Measurements from ENCODE around the gene CLCNKB. TPM values are rescaled to one million over a fixed set of nuclear protein-coding genes. Genes with fewer than 3 reads are reported as not detected.

The CLCNKB gene
- total RNA-seq, 3 donors from 2014 or later (not counting 1 experiment from before 2014, with no cell fraction given): not detected

DNA sequence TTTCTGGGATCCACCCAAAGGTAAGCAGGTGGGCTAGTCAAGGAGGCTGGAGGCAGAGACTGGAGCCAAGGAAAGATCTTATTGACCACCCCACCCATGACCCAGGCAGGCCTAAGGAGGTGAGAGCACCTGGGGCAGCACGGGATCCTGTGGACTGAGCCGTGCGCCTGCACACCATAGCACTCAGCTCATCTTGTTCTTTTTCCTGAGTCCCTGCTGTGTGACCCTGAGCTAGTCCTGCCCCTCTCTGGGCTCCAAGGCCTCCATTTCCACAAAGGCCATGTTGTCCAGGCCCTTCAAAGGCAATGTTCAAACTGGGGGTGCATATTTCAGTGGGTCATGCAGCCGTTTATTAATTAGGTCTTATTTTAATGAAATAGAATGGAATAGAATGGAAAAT is 22.7 kb downstream of the CLCNKB start:
- H3K4me3 ChIP-seq (ENCODE audit: low read length): no peak overlapping the region
- Mint-ChIP-seq H3K4me1 (peaks cover 21 to 32% of the 10 kb centered on the region in 2 donors), H3K4me3 (no peak overlapping the region), H3K27me3 (ENCODE audit: low read depth in 2 of 2) (peaks cover 6 to 18% of the 10 kb centered on the region in 2 donors), H3K9me3 (no peaks in the 10 kb centered on the region), H3K36me3 (no peaks in the 10 kb centered on the region), H3K27ac (no peak overlapping the region)
- H3K9me3 ChIP-seq (ENCODE audit: control insufficient read depth, insufficient read depth, low read length): no peaks in the 10 kb centered on the region
- no peaks in the 10 kb centered on the region for H3K36me3 ChIP-seq (ENCODE audit: control insufficient read depth, insufficient read depth, low read length)
- DNase-seq (no peak), ATAC-seq (no peak)
- intact Hi-C loops (cut with micrococcal nuclease): no loop called here
- no peak overlapping the region for H3K27ac ChIP-seq (ENCODE audit: low read length)
- H3K4me1 ChIP-seq (ENCODE audit: control insufficient read depth, insufficient read depth, low read length): peaks cover 32% of the 10 kb centered on the region
- H3K27me3 ChIP-seq (ENCODE audit: control insufficient read depth, insufficient read depth, low read length): no peaks in the 10 kb centered on the region
- TF ChIP-seq, protein P1, sequence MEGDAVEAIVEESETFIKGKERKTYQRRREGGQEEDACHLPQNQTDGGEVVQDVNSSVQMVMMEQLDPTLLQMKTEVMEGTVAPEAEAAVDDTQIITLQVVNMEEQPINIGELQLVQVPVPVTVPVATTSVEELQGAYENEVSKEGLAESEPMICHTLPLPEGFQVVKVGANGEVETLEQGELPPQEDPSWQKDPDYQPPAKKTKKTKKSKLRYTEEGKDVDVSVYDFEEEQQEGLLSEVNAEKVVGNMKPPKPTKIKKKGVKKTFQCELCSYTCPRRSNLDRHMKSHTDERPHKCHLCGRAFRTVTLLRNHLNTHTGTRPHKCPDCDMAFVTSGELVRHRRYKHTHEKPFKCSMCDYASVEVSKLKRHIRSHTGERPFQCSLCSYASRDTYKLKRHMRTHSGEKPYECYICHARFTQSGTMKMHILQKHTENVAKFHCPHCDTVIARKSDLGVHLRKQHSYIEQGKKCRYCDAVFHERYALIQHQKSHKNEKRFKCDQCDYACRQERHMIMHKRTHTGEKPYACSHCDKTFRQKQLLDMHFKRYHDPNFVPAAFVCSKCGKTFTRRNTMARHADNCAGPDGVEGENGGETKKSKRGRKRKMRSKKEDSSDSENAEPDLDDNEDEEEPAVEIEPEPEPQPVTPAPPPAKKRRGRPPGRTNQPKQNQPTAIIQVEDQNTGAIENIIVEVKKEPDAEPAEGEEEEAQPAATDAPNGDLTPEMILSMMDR (IDR thresholded peaks at IDR 0.05): no peak
- WGBS (ENCODE audit: insufficient coverage): 86% methylated on average over 4 of the region's 4 CpGs

GRCh38 chr1:16067127-16067768 is 23.7 kb downstream of the CLCNKB start:
- H3K9me3 ChIP-seq (ENCODE audit: control insufficient read depth, insufficient read depth, low read length): no peaks in the 10 kb centered on the region
- peaks cover 21 to 32% of the 10 kb centered on the region in 2 donors for H3K4me1 Mint-ChIP-seq

GRCh38 chr1:16067933-16068332 is 24.4 kb downstream of the CLCNKB start:
- H3K4me3 ChIP-seq (ENCODE audit: low read length): no peak overlapping the region
- H3K9me3 ChIP-seq (ENCODE audit: control insufficient read depth, insufficient read depth, low read length): no peaks in the 10 kb centered on the region
- peaks cover 6 to 22% of the 10 kb centered on the region in 2 donors for H3K27me3 Mint-ChIP-seq (ENCODE audit: low read depth in 2 of 2)
- H3K36me3 Mint-ChIP-seq: no peaks in the 10 kb centered on the region
- DNase-seq (no peak), ATAC-seq (no peak)
- H3K4me3 Mint-ChIP-seq: no peak overlapping the region
- H3K4me1 ChIP-seq (ENCODE audit: control insufficient read depth, insufficient read depth, low read length): peaks cover 38% of the 10 kb centered on the region
- peaks cover 21 to 32% of the 10 kb centered on the region in 2 donors for H3K4me1 Mint-ChIP-seq
- H3K9me3 Mint-ChIP-seq: no peaks in the 10 kb centered on the region
- TF ChIP-seq, protein P1 (IDR thresholded peaks at IDR 0.05): no peak
- no peak overlapping the region for H3K27ac Mint-ChIP-seq
- WGBS (ENCODE audit: insufficient coverage): 88% methylated on average over 13 of the region's 13 CpGs
- peaks cover 6% of the 10 kb centered on the region for H3K27me3 ChIP-seq (ENCODE audit: control insufficient read depth, insufficient read depth, low read length)
- H3K27ac ChIP-seq (ENCODE audit: low read length): no peak overlapping the region
- intact Hi-C loops (cut with micrococcal nuclease): no loop called here
- H3K36me3 ChIP-seq (ENCODE audit: control insufficient read depth, insufficient read depth, low read length): no peaks in the 10 kb centered on the region

More at GRCh38 chr1:16067127-16067768, 23.7 kb downstream of the CLCNKB start:
- Histone ChIP-seq H3K36me3 (ENCODE audit: control insufficient read depth, insufficient read depth, low read length) (no peaks in the 10 kb centered on the region), H3K4me1 (ENCODE audit: control insufficient read depth, insufficient read depth, low read length) (peaks cover 34% of the 10 kb centered on the region), H3K27ac (ENCODE audit: low read length) (no peak overlapping the region), H3K27me3 (ENCODE audit: control insufficient read depth, insufficient read depth, low read length) (no peaks in the 10 kb centered on the region), H3K4me3 (ENCODE audit: low read length) (no peak overlapping the region)
- no peak overlapping the region for H3K27ac Mint-ChIP-seq
- ATAC-seq: no peak
- whole genome bisulfite sequencing (ENCODE audit: insufficient coverage): 62% methylated on average over 6 of the region's 6 CpGs
- intact Hi-C loops (cut with micrococcal nuclease): no loop called here
- peaks cover 6 to 22% of the 10 kb centered on the region in 2 donors for H3K27me3 Mint-ChIP-seq (ENCODE audit: low read depth in 2 of 2)
- H3K4me3 Mint-ChIP-seq: no peak overlapping the region
- no peak for DNase-seq
- TF ChIP-seq, protein P1 (IDR thresholded peaks at IDR 0.05): no peak
- H3K36me3 Mint-ChIP-seq: no peaks in the 10 kb centered on the region
- no peaks in the 10 kb centered on the region for H3K9me3 Mint-ChIP-seq

All from natural killer cell (primary cell).